KMS-11 (cell line): ENCODE results near the gene LAMB1.

Experiments used
- H2AFZ ChIP-seq: fragments of 200-600 bp; sonication (generic); 2 replicates; pipeline ENCODE4 v1.6.1; 2016; ENCODE audit warnings: antibody characterized with exemption, mixed run types, low read depth
- H3K27ac ChIP-seq: fragments of 200-600 bp; sonication (generic); 2 replicates; pipeline ENCODE4 v1.6.1; 2016; ENCODE audit warnings: mild to moderate bottlenecking, mixed run types
- H3K27me3 ChIP-seq: fragments of 200-600 bp; sonication (generic); 2 replicates; pipeline ENCODE4 v1.6.1; 2017; ENCODE audit warnings: mild to moderate bottlenecking, low read depth, mixed run types, moderate library complexity; ENCODE audit not compliant: insufficient read depth
- H3K36me3 ChIP-seq: fragments of 200-600 bp; sonication (generic); 2 replicates; pipeline ENCODE4 v1.6.1; 2017; ENCODE audit warnings: mild to moderate bottlenecking, mixed run types; ENCODE audit not compliant: insufficient read depth
- H3K4me1 ChIP-seq: fragments of 200-600 bp; sonication (generic); 2 replicates; pipeline ENCODE4 v1.6.1; 2016; ENCODE audit warnings: mild to moderate bottlenecking, low read depth, mixed run types; ENCODE audit not compliant: poor library complexity, severe bottlenecking
- H3K4me2 ChIP-seq: fragments of 200-600 bp; sonication (generic); 2 replicates; pipeline ENCODE4 v1.7.0; 2016; ENCODE audit warnings: mild to moderate bottlenecking, mixed run types
- H3K4me3 ChIP-seq: fragments of 200-600 bp; sonication (generic); IDR thresholded peaks from 2 replicates; pipeline ENCODE4 v1.6.1; 2017; ENCODE audit warnings: low read depth, low read length, mixed read lengths; ENCODE audit not compliant: insufficient read depth
- H3K79me2 ChIP-seq: fragments of 200-600 bp; sonication (generic); 2 replicates; pipeline ENCODE4 v1.6.1; 2016; ENCODE audit warnings: low read depth, mixed run types; ENCODE audit not compliant: insufficient read depth
- H3K9ac ChIP-seq: fragments of 200-600 bp; sonication (generic); 2 replicates; pipeline ENCODE4 v1.6.1; 2016; ENCODE audit warnings: mild to moderate bottlenecking, mixed run types
- H4K20me1 ChIP-seq: fragments of 200-600 bp; sonication (generic); 2 replicates; pipeline ENCODE4 v1.6.1; 2016; ENCODE audit warnings: mild to moderate bottlenecking, mixed run types; ENCODE audit not compliant: insufficient read depth
- CTCF ChIP-seq: fragments of 200-600 bp; sonication (generic); conservative IDR thresholded peaks from 2 replicates; pipeline ENCODE4 v1.6.1; 2017; ENCODE audit warnings: low read depth, mild to moderate bottlenecking, antibody characterized with exemption, low read length, moderate library complexity, mixed read lengths

The LAMB1 gene

DNA sequence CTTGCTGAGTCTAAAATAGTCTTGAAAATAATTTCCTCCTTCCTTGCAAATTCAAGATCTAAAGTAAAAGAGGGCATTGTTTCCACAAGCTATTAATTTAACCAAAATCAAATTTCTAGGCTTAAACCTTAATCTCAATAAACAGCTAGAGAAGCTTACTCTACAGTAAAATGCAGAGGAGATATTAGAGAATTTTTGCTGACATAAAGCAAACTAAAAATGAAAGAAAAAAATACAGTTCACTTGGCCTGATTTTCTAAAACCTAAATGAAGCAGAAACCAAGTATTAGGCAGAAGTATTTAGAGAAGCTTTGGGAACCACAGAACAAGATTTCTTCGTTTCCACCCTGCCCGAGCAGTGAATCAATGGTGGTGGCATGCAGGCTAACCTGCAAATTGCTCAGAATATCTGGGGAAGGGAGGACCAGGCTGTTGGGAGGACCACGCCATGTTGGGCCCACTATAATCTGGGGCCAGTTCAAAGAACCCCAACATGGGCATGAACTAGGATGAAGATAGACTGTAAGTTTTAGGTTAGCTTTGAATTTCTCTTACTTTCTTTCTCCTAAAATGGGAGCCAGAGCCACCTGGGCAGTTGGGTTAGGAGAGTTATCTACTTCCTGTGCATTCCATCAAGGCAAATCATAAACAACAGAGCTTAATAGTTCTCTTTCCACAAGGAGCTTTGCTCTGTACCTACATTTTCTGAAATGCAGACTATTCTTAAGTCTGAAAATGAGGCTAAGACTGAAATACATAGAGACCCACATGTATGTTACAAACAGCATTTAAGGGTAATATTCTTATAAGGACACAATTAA is 4.1 kb downstream of the LAMB1 start:
- Histone ChIP-seq H4K20me1 (no peaks in the 10 kb centered on the region), H3K27ac (peak overlapping the region; percentile 74), H3K79me2 (no peaks in the 10 kb centered on the region), H3K4me2 (peak overlapping the region; percentile 59), H2AFZ (peak overlapping the region; percentile 46), H3K9ac (peak overlapping the region; percentile 15; the same call in 1 of the 2 replicates), H3K4me3 (no peak overlapping the region), H3K36me3 (no peaks in the 10 kb centered on the region), H3K4me1 (peaks cover 43% of the 10 kb centered on the region), H3K27me3 (no peaks in the 10 kb centered on the region)
- TF ChIP-seq CTCF, result no peak

GRCh38 chr7:107998150-107998549 is 4.8 kb downstream of the LAMB1 start:
- peak overlapping the region; percentile 59 for H3K4me2 ChIP-seq

DNA sequence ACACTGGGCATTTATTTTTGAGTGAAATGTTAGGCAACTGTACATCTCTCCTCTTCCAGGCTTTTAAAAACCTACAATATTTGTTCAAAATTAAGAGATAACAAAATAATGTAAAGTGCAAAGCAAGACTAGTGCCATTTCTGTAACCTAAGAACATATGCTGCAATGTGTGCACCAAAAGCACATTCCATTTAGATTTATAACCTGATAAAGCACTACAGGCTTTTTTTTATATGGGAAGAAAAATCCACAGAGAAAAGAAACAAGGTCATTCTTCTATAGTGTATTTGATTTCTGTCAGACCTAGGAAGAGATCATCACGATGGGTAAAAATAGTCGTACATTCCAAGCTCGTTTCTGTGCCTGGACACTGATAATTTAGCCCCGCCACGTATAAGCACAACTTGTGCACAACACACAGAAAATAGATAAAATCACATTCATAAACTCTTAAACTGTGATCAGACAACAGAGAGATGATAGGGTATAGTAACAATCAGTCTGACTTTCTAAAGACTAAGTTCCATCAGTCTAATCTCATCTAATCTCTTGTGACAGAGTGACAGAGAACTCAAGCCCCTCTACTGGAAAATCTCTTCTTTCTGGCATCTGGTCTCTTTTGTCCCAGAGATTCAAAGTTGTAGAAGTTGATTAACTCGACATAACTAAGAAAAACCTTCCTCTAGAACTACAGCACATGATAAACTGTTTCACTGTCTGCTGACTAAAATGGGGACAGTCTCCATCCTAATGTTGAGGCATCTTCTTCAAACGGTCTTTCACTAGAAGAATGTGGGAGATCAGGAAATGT is 6.7 kb downstream of the LAMB1 start:
- H3K9ac ChIP-seq, result no peak overlapping the region
- no peaks in the 10 kb centered on the region for H3K79me2 ChIP-seq
- H3K4me3 ChIP-seq, result no peak overlapping the region
- H3K27me3 ChIP-seq, result no peaks in the 10 kb centered on the region
- TF ChIP-seq CTCF, result no peak
- H2AFZ ChIP-seq, result no peak overlapping the region
- H3K4me2 ChIP-seq, result no peak overlapping the region
- H3K27ac ChIP-seq, result no peak overlapping the region
- H4K20me1 ChIP-seq, result no peaks in the 10 kb centered on the region
- H3K36me3 ChIP-seq, result no peaks in the 10 kb centered on the region
- peaks cover 43% of the 10 kb centered on the region for H3K4me1 ChIP-seq

More at GRCh38 chr7:107998150-107998549, 4.8 kb downstream of the LAMB1 start:
- no peak overlapping the region for H3K4me3 ChIP-seq
- no peak for TF ChIP-seq CTCF
- H2AFZ ChIP-seq, result peak overlapping the region; percentile 46
- no peaks in the 10 kb centered on the region for H3K36me3 ChIP-seq
- no peaks in the 10 kb centered on the region for H3K79me2 ChIP-seq
- H4K20me1 ChIP-seq, result no peaks in the 10 kb centered on the region
- H3K9ac ChIP-seq, result peak overlapping the region; percentile 15; the same call in 1 of the 2 replicates
- peak overlapping the region; percentile 74 for H3K27ac ChIP-seq
- H3K4me1 ChIP-seq, result peaks cover 43% of the 10 kb centered on the region
- H3K27me3 ChIP-seq, result no peaks in the 10 kb centered on the region

GRCh38 chr7:107995184-107996071 is 7.5 kb downstream of the LAMB1 start:
- no peaks in the 10 kb centered on the region for H4K20me1 ChIP-seq
- no peak overlapping the region for H3K27ac ChIP-seq
- no peak overlapping the region for H2AFZ ChIP-seq
- H3K4me2 ChIP-seq, result no peak overlapping the region
- no peaks in the 10 kb centered on the region for H3K79me2 ChIP-seq
- no peak overlapping the region for H3K4me3 ChIP-seq
- peaks cover 35% of the 10 kb centered on the region for H3K4me1 ChIP-seq
- H3K9ac ChIP-seq, result no peak overlapping the region
- H3K36me3 ChIP-seq, result no peaks in the 10 kb centered on the region
- TF ChIP-seq CTCF, result no peak
- no peaks in the 10 kb centered on the region for H3K27me3 ChIP-seq
